ENCODE measurements around the gene FBXL14. TPM values are rescaled to one million over a fixed set of nuclear protein-coding genes. Genes with fewer than 3 reads are reported as not detected.

FBXL14 gene
- polyA plus RNA-seq, 1 of the 3 experiments (the other 2 are of a cell fraction) = 11.3 TPM

DNA sequence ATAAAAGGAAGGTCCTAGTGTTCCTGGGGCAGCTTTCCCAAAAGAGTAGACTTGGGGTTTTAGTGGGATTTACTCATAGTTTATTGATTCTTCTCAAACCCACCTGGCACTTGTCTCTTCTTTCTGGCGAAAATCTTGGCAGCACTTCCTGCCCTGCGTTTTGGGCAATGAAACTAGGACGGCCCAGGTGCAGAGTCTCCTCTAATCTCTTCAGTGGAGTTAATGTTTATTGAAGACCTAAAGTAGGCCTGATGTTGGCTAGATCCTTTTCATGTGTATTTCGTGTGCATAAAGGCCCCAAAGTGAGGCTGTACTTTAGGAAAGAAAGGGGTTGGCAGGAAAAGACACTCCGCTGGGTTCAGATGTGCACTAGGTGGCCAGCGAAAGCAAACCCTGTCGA, 39.8 kb upstream of the FBXL14 start:
- H3K9me3 ChIP-seq = no peaks in the 10 kb centered on the region
- WGBS (ENCODE audit: low lambda C conversion rate) = 60% methylated on average over 7 of the region's 7 CpGs
- no peak overlapping the region for H3K4me2 ChIP-seq
- TF ChIP-seq FOXM1 (IDR thresholded peaks at IDR 0.05; ENCODE audit: low read depth) = no peak
- no peak for TF ChIP-seq MEF2A (IDR thresholded peaks at IDR 0.05; ENCODE audit: borderline replicate concordance, low read depth)
- TF ChIP-seq, protein P1, sequence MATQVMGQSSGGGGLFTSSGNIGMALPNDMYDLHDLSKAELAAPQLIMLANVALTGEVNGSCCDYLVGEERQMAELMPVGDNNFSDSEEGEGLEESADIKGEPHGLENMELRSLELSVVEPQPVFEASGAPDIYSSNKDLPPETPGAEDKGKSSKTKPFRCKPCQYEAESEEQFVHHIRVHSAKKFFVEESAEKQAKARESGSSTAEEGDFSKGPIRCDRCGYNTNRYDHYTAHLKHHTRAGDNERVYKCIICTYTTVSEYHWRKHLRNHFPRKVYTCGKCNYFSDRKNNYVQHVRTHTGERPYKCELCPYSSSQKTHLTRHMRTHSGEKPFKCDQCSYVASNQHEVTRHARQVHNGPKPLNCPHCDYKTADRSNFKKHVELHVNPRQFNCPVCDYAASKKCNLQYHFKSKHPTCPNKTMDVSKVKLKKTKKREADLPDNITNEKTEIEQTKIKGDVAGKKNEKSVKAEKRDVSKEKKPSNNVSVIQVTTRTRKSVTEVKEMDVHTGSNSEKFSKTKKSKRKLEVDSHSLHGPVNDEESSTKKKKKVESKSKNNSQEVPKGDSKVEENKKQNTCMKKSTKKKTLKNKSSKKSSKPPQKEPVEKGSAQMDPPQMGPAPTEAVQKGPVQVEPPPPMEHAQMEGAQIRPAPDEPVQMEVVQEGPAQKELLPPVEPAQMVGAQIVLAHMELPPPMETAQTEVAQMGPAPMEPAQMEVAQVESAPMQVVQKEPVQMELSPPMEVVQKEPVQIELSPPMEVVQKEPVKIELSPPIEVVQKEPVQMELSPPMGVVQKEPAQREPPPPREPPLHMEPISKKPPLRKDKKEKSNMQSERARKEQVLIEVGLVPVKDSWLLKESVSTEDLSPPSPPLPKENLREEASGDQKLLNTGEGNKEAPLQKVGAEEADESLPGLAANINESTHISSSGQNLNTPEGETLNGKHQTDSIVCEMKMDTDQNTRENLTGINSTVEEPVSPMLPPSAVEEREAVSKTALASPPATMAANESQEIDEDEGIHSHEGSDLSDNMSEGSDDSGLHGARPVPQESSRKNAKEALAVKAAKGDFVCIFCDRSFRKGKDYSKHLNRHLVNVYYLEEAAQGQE (IDR thresholded peaks at IDR 0.05; ENCODE audit: low read depth, low read length) = no peak
- TF ChIP-seq POLR2AphosphoS5 (IDR thresholded peaks at IDR 0.05; ENCODE audit: low read depth, low read length) = no peak
- no peak for TF ChIP-seq RXRA (IDR thresholded peaks at IDR 0.05; ENCODE audit: borderline replicate concordance, low read depth)
- TF ChIP-seq ELF1 (IDR thresholded peaks at IDR 0.05) = no peak
- no peak for TF ChIP-seq NRF1 (IDR thresholded peaks at IDR 0.05; ENCODE audit: low read depth, low read length)
- no peak for TF ChIP-seq FOSL2 (IDR thresholded peaks at IDR 0.05; ENCODE audit: borderline replicate concordance, low read depth)
- TF ChIP-seq RAD21 (IDR thresholded peaks at IDR 0.05; ENCODE audit: low read length) = no peak
- no peak for TF ChIP-seq SMC3 (IDR thresholded peaks at IDR 0.05; ENCODE audit: low read depth, low read length)
- H3K36me3 ChIP-seq (replicated peaks in 1 of 2; ENCODE audit: control insufficient read depth in 1 of 2, insufficient read depth in 2 of 2, low read length in 1 of 2) = peaks cover 0 to 19% of the 10 kb centered on the region in 2 experiments
- peaks cover 8% of the 10 kb centered on the region; the same call in 1 of the 2 replicates for H4K20me1 ChIP-seq (ENCODE audit: insufficient read depth)
- H3K9ac ChIP-seq = no peak overlapping the region
- ChIA-PET POLR2A (no interaction called here), CTCF (interaction anchor here (0.7 to 9.6 kb wide), 29 partner anchors 8 to 1003 kb away, joined by 3 to 166 read pairs (median 5); partner anchors contain the start of gene FBXL14)
- H2AFZ ChIP-seq (ENCODE audit: low read depth) = no peak overlapping the region
- peaks cover 8% of the 10 kb centered on the region for H3F3A ChIP-seq (replicated peaks; ENCODE audit: insufficient read depth)
- H3K4me1 ChIP-seq (ENCODE audit: control insufficient read depth in 1 of 2, insufficient read depth in 2 of 2, low read depth in 1 of 2, low read length in 1 of 2) = peaks cover 0 to 15% of the 10 kb centered on the region in 2 experiments; a peak in 2 of 4 replicates
- no peaks in the 10 kb centered on the region for H3K9me2 ChIP-seq
- H3K27ac ChIP-seq (ENCODE audit: low read depth in 2 of 2, low read length in 1 of 2) = no peak overlapping the region
- H3K4me3 ChIP-seq (ENCODE audit: low read depth in 2 of 2, low read length in 1 of 2) = no peak overlapping the region; a peak in 1 of 4 replicates
- peaks cover 16% of the 10 kb centered on the region; the same call in 1 of the 2 replicates for H3K79me2 ChIP-seq (ENCODE audit: insufficient read depth)
- no peak for DNase-seq
- H3K27me3 ChIP-seq (ENCODE audit: insufficient read depth) = no peaks in the 10 kb centered on the region

DNA sequence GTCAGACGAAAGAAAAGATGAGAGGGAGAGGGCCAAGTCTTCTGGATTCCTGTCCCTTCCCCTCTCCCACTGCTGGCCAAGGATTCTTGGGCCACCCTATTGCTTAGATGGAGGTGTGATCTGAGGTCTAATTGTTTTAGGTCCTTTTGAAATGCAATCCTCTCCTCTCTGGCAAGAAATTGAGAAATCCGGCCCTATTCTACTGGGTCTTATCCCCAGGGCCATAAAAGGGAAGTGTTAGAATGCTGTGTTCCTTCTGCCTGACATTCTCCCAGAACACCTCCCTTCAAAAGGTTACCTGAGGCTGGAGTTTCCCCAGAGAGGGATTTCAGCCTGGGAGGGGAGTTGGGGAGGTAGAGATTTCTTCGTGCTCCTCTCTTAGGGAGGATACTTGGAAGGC, 39.1 kb upstream of the FBXL14 start:
- no peak overlapping the region for H3K4me3 ChIP-seq (ENCODE audit: low read depth in 2 of 2, low read length in 1 of 2)
- 94% methylated on average over 3 of the region's 3 CpGs for WGBS (ENCODE audit: low lambda C conversion rate)
- no peak overlapping the region for H3K4me2 ChIP-seq
- H3K9ac ChIP-seq = no peak overlapping the region
- peaks cover 8% of the 10 kb centered on the region; the same call in 1 of the 2 replicates for H4K20me1 ChIP-seq (ENCODE audit: insufficient read depth)
- CTCF ChIA-PET = interaction anchor here (1.0 to 9.6 kb wide), 11 partner anchors 7 to 307 kb away, joined by 3 to 166 read pairs (median 9); partner anchors contain the start of gene FBXL14
- peaks cover 8% of the 10 kb centered on the region for H3F3A ChIP-seq (replicated peaks; ENCODE audit: insufficient read depth)
- peaks cover 0 to 22% of the 10 kb centered on the region in 2 experiments; a peak in 2 of 4 replicates for H3K4me1 ChIP-seq (ENCODE audit: control insufficient read depth in 1 of 2, insufficient read depth in 2 of 2, low read depth in 1 of 2, low read length in 1 of 2)
- no peaks in the 10 kb centered on the region for H3K9me2 ChIP-seq
- H3K36me3 ChIP-seq (replicated peaks in 1 of 2; ENCODE audit: control insufficient read depth in 1 of 2, insufficient read depth in 2 of 2, low read length in 1 of 2) = peaks cover 0 to 19% of the 10 kb centered on the region in 2 experiments
- POLR2A ChIA-PET = no interaction called here
- no peak for DNase-seq
- H3K79me2 ChIP-seq (ENCODE audit: insufficient read depth) = peaks cover 16% of the 10 kb centered on the region; the same call in 1 of the 2 replicates
- TF ChIP-seq NFIC (IDR thresholded peaks at IDR 0.05; ENCODE audit: borderline replicate concordance) (no peak), MXI1 (IDR thresholded peaks at IDR 0.05; ENCODE audit: low read depth, low read length) (no peak), TEAD4 (IDR thresholded peaks at IDR 0.05; ENCODE audit: borderline replicate concordance, insufficient read depth) (no peak), RAD21 (IDR thresholded peaks at IDR 0.05; ENCODE audit: low read length) (no peak), SMC3 (IDR thresholded peaks at IDR 0.05; ENCODE audit: low read depth, low read length) (no peak), CHD2 (IDR thresholded peaks at IDR 0.05; ENCODE audit: low read length, partially characterized antibody) (no peak), FOSL2 (IDR thresholded peaks at IDR 0.05; ENCODE audit: borderline replicate concordance, low read depth) (no peak), FOXJ3 (CRISPR knock-in tag; IDR thresholded peaks at IDR 0.05) (no peak), FOXM1 (IDR thresholded peaks at IDR 0.05; ENCODE audit: low read depth) (no peak), POLR2AphosphoS5 (IDR thresholded peaks at IDR 0.05; ENCODE audit: low read depth, low read length) (no peak), JUND (IDR thresholded peaks at IDR 0.05) (no peak), GABPA (IDR thresholded peaks at IDR 0.05; ENCODE audit: low read depth) (no peak), SIN3A (IDR thresholded peaks at IDR 0.05; ENCODE audit: borderline replicate concordance, low read depth, low read length) (no peak), EZH2phosphoT487 (IDR thresholded peaks at IDR 0.05; ENCODE audit: borderline replicate concordance, low read depth) (no peak), NRF1 (IDR thresholded peaks at IDR 0.05; ENCODE audit: low read depth, low read length) (no peak), GATA2 (CRISPR knock-in tag; IDR thresholded peaks at IDR 0.05) (no peak), RCOR1 (IDR thresholded peaks at IDR 0.05; ENCODE audit: low read length) (no peak)
- TF ChIP-seq, protein P2, sequence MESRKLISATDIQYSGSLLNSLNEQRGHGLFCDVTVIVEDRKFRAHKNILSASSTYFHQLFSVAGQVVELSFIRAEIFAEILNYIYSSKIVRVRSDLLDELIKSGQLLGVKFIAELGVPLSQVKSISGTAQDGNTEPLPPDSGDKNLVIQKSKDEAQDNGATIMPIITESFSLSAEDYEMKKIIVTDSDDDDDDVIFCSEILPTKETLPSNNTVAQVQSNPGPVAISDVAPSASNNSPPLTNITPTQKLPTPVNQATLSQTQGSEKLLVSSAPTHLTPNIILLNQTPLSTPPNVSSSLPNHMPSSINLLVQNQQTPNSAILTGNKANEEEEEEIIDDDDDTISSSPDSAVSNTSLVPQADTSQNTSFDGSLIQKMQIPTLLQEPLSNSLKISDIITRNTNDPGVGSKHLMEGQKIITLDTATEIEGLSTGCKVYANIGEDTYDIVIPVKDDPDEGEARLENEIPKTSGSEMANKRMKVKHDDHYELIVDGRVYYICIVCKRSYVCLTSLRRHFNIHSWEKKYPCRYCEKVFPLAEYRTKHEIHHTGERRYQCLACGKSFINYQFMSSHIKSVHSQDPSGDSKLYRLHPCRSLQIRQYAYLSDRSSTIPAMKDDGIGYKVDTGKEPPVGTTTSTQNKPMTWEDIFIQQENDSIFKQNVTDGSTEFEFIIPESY (IDR thresholded peaks at IDR 0.05; ENCODE audit: borderline replicate concordance, low read depth) = no peak
- no peaks in the 10 kb centered on the region for H3K27me3 ChIP-seq (ENCODE audit: insufficient read depth)
- no peak overlapping the region for H2AFZ ChIP-seq (ENCODE audit: low read depth)
- no peaks in the 10 kb centered on the region for H3K9me3 ChIP-seq
- H3K27ac ChIP-seq (ENCODE audit: low read depth in 2 of 2, low read length in 1 of 2) = no peak overlapping the region
